Calu3 (cell line): ENCODE results near the gene TMX1. TPM values are rescaled to one million over a fixed set of nuclear protein-coding genes. Genes with fewer than 3 reads are reported as not detected.

Experiments used
- BruUV-seq: library from RNA; stranded (reverse); fragments of 400-500 nt; replicated peaks from 2 replicates; lab custom pipeline; 2021; lab: Mats Ljungman, UMichigan
- CTCF ChIA-PET: fragments of 300-600 bp; sonication (Branson Sonifier 250); formaldehyde crosslinking; loops from one replicate; lab custom pipeline; 2022; ENCODE audit warnings: antibody characterized with exemption; lab: Charles Lee
- DNase-seq: peaks from one replicate; pipeline ENCODE4 v3.0.0; 2022
- H3K27ac Mint-ChIP-seq: one replicate; pipeline ENCODE4 v1.8.0; 2022; ENCODE audit warnings: mixed read lengths; ENCODE audit not compliant: unreplicated experiment
- H3K27me3 Mint-ChIP-seq: one replicate; pipeline ENCODE4 v1.8.0; 2022; ENCODE audit warnings: mixed read lengths; ENCODE audit not compliant: unreplicated experiment
- H3K36me3 Mint-ChIP-seq: one replicate; pipeline ENCODE4 v1.8.0; 2022; ENCODE audit warnings: mild to moderate bottlenecking, moderate library complexity, mixed read lengths; ENCODE audit not compliant: insufficient read depth, unreplicated experiment
- H3K4me1 Mint-ChIP-seq: one replicate; pipeline ENCODE4 v1.8.0; 2022; ENCODE audit warnings: mild to moderate bottlenecking, low read depth, mixed read lengths; ENCODE audit not compliant: unreplicated experiment
- H3K4me3 Mint-ChIP-seq: one replicate; pipeline ENCODE4 v1.8.0; 2022; ENCODE audit warnings: mild to moderate bottlenecking, low read depth, moderate library complexity, mixed read lengths; ENCODE audit not compliant: unreplicated experiment
- H3K9me3 Mint-ChIP-seq: one replicate; pipeline ENCODE4 v1.8.0; 2022; ENCODE audit warnings: low read depth, mixed read lengths; ENCODE audit not compliant: unreplicated experiment
- CTCF ChIP-seq: fragments of 200-600 bp; IDR thresholded peaks from one replicate; pipeline ENCODE4 v1.8.0; 2022; ENCODE audit warnings: antibody characterized with exemption; ENCODE audit not compliant: unreplicated experiment
- intact Hi-C: fragments of 100-400 bp; cut with micrococcal nuclease; formaldehyde crosslinking; loops from one replicate; pipeline ENCODE4 v1.10.0; 2022; ENCODE audit not compliant: unreplicated experiment
- total RNA-seq: library from RNA; stranded (reverse); gene quantifications from 2 replicates; pipeline ENCODE4 v1.2.3, GENCODE V29; 2022

TMX1 gene
- total RNA-seq, 1 experiment from 2014 or later, result 53.8 TPM

- BruUV-seq, result no TSS peak
- Mint-ChIP-seq H3K4me3 (no peak overlapping the region), H3K36me3 (peaks cover 11% of the 10 kb centered on the region), H3K9me3 (no peaks in the 10 kb centered on the region), H3K27me3 (no peaks in the 10 kb centered on the region), H3K27ac (no peak overlapping the region), H3K4me1 (no peaks in the 10 kb centered on the region)
- no peak for DNase-seq
- CTCF ChIA-PET, result no interaction called here
- intact Hi-C loops, result loop anchor here (10.0 kb wide), 1 partner anchor 250 kb away; no protein-coding TSS in a partner anchor
- no peak for TF ChIP-seq CTCF
Measured at GRCh38 chr14:51285120-51285519, 45.1 kb downstream of the TMX1 start.

DNA sequence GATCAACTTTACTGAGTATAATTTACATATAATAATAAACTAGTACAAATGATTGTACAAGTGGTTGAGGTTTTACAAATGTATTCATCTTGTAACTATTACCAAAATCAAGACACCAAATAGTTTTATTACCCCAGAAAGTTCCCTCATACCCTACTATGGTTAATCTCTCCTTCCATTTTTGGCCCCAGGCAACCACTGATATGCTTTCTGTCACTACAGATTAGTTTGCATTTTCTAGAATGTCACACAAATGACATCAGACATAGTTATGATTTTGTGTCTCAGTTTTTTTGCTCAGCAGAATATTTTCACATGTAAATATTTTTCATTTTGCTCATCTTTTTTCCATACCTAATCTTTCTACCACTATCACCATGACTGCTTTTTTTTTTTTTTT, 49.1 kb downstream of the TMX1 start:
- BruUV-seq, result no TSS peak
- DNase-seq, result no peak
- H3K4me1 Mint-ChIP-seq, result no peaks in the 10 kb centered on the region
- no peak for TF ChIP-seq CTCF
- H3K4me3 Mint-ChIP-seq, result no peak overlapping the region
- intact Hi-C loops, result loop anchor here (10.0 kb wide), 1 partner anchor 246 kb away; no protein-coding TSS in a partner anchor
- no peaks in the 10 kb centered on the region for H3K27me3 Mint-ChIP-seq
- CTCF ChIA-PET, result interaction anchor here (0.6 kb wide), 1 partner anchor 784 kb away, joined by 4 read pairs; no protein-coding TSS in a partner anchor
- H3K27ac Mint-ChIP-seq, result no peak overlapping the region
- no peaks in the 10 kb centered on the region for H3K9me3 Mint-ChIP-seq
- peaks cover 11% of the 10 kb centered on the region for H3K36me3 Mint-ChIP-seq

GRCh38 chr14:51290132-51290531, 50.1 kb downstream of the TMX1 start:
- H3K4me1 Mint-ChIP-seq, result peaks cover 7% of the 10 kb centered on the region
- CTCF ChIA-PET, result interaction anchor here (0.6 kb wide), 1 partner anchor 783 kb away, joined by 4 read pairs; no protein-coding TSS in a partner anchor
- TF ChIP-seq CTCF, result no peak
- H3K4me3 Mint-ChIP-seq, result no peak overlapping the region
- H3K27me3 Mint-ChIP-seq, result no peaks in the 10 kb centered on the region
- H3K27ac Mint-ChIP-seq, result no peak overlapping the region
- intact Hi-C loops, result no loop called here
- DNase-seq, result no peak
- H3K9me3 Mint-ChIP-seq, result no peaks in the 10 kb centered on the region
- no TSS peak for BruUV-seq
- peaks cover 9% of the 10 kb centered on the region for H3K36me3 Mint-ChIP-seq

- H3K36me3 Mint-ChIP-seq, result peaks cover 6% of the 10 kb centered on the region
- no peak overlapping the region for H3K27ac Mint-ChIP-seq
- no peak for TF ChIP-seq CTCF
- CTCF ChIA-PET, result no interaction called here
- intact Hi-C loops, result no loop called here
- no peaks in the 10 kb centered on the region for H3K27me3 Mint-ChIP-seq
- DNase-seq, result no peak
- H3K9me3 Mint-ChIP-seq, result no peaks in the 10 kb centered on the region
- BruUV-seq, result no TSS peak
- H3K4me3 Mint-ChIP-seq, result no peak overlapping the region
- H3K4me1 Mint-ChIP-seq, result peaks cover 16% of the 10 kb centered on the region
Measured at GRCh38 chr14:51291016-51291415, 51.0 kb downstream of the TMX1 start.
